GF-D8 (cell line): Measurements from ENCODE around the gene OXNAD1.
A peak's percentile ranks its signal among the peaks of the same experiment; 100 is the strongest.

Source experiments
- DNase-seq: peaks from one replicate; lab custom pipeline; 2025; lab: John Stamatoyannopoulos, UW

OXNAD1 gene

GRCh38 chr3:16247282-16248061 lies 17.5 kb upstream of the OXNAD1 start:
- DNase-seq = peak; percentile 48

- DNase-seq = no peak
Observed at GRCh38 chr3:16248556-16248955, 16.5 kb upstream of the OXNAD1 start.

GRCh38 chr3:16249336-16249735 lies 15.7 kb upstream of the OXNAD1 start:
- no peak for DNase-seq

- no peak for DNase-seq
Observed at GRCh38 chr3:16249886-16250285, 15.1 kb upstream of the OXNAD1 start.

- DNase-seq = no peak
Observed at GRCh38 chr3:16251316-16252085, 13.5 kb upstream of the OXNAD1 start.

GRCh38 chr3:16252243-16252978 lies 12.6 kb upstream of the OXNAD1 start:
- no peak for DNase-seq

GRCh38 chr3:16252988-16253387 lies 12.0 kb upstream of the OXNAD1 start:
- no peak for DNase-seq

- DNase-seq = peak; percentile 92
Observed at GRCh38 chr3:16253601-16254000, 11.4 kb upstream of the OXNAD1 start.

GRCh38 chr3:16254916-16255315 lies 10.1 kb upstream of the OXNAD1 start:
- no peak for DNase-seq

GRCh38 chr3:16255326-16255725 lies 9.7 kb upstream of the OXNAD1 start:
- no peak for DNase-seq

- DNase-seq = no peak
Observed at GRCh38 chr3:16255726-16256125, 9.3 kb upstream of the OXNAD1 start.

- DNase-seq = no peak
Observed at GRCh38 chr3:16257309-16257708, 7.7 kb upstream of the OXNAD1 start.

- no peak for DNase-seq
Observed at GRCh38 chr3:16258177-16258576, 6.8 kb upstream of the OXNAD1 start.

GRCh38 chr3:16258866-16259265 lies 6.1 kb upstream of the OXNAD1 start:
- no peak for DNase-seq

- no peak for DNase-seq
Observed at GRCh38 chr3:16260046-16260445, 5.0 kb upstream of the OXNAD1 start.

GRCh38 chr3:16262174-16262573 lies 2.8 kb upstream of the OXNAD1 start:
- DNase-seq = no peak

- no peak for DNase-seq
Observed at GRCh38 chr3:16264174-16264707, 771 bp upstream of the OXNAD1 start.

GRCh38 chr3:16265455-16265786 lies 409 bp downstream of the OXNAD1 start:
- DNase-seq = no peak

GRCh38 chr3:16266714-16267113 lies 1.7 kb downstream of the OXNAD1 start:
- no peak for DNase-seq

- DNase-seq = no peak
Observed at GRCh38 chr3:16270855-16271254, 5.8 kb downstream of the OXNAD1 start.

- DNase-seq = no peak
Observed at GRCh38 chr3:16272588-16272987, 7.6 kb downstream of the OXNAD1 start.

- DNase-seq = no peak
Observed at GRCh38 chr3:16273867-16274266, 8.9 kb downstream of the OXNAD1 start.

- DNase-seq = no peak
Observed at GRCh38 chr3:16277471-16277870, 12.5 kb downstream of the OXNAD1 start.
